Natural killer cell (primary cell): Measurements from ENCODE around the gene CD200. TPM values are rescaled to one million over a fixed set of nuclear protein-coding genes. Genes with fewer than 3 reads are reported as not detected.

Experiments used
- ATAC-seq, 3 donors: fragments of 150-1000 bp in 2 of 3; fragments of 200-7000 bp in 1 of 3; cut with Tn5 transposase; 1 replicate in 1 of 3; 2 replicates in 2 of 3; pipeline ENCODE4 v1.10.0; 2021; ENCODE audit warnings: mild to moderate bottlenecking in 2 of 3, moderate library complexity in 2 of 3
- DNase-seq, 2 donors: peaks; one replicate each; pipeline versions ENCODE4 v3.0.0 to v3.0.0-alpha.2; 2013 to 2021; ENCODE audit warnings: mixed read lengths in 1 of 2
- H3K27ac ChIP-seq: one replicate; pipeline ENCODE4 v1.5.1; 2013; ENCODE audit warnings: mild to moderate bottlenecking, low read length
- H3K27me3 ChIP-seq: one replicate; pipeline ENCODE4 v1.6.1; 2013; ENCODE audit warnings: low read length; ENCODE audit not compliant: control insufficient read depth, insufficient read depth
- H3K36me3 ChIP-seq: one replicate; pipeline ENCODE4 v1.6.1; 2013; ENCODE audit warnings: low read length; ENCODE audit not compliant: control insufficient read depth, insufficient read depth
- H3K4me1 ChIP-seq: one replicate; pipeline ENCODE4 v1.6.1; 2013; ENCODE audit warnings: low read length; ENCODE audit not compliant: control insufficient read depth, insufficient read depth
- H3K4me3 ChIP-seq: one replicate; pipeline ENCODE4 v1.5.1; 2013; ENCODE audit warnings: low read length
- H3K9me3 ChIP-seq: one replicate; pipeline ENCODE4 v1.6.1; 2013; ENCODE audit warnings: low read length; ENCODE audit not compliant: control insufficient read depth, insufficient read depth
- H3K27ac Mint-ChIP-seq, 2 donors: one replicate each; pipeline ENCODE4 v1.8.0; 2022; ENCODE audit warnings: mild to moderate bottlenecking in 2 of 2, mixed read lengths in 2 of 2, moderate library complexity in 1 of 2
- H3K27me3 Mint-ChIP-seq, 2 donors: one replicate each; pipeline ENCODE4 v1.8.0; 2022; ENCODE audit warnings: low read depth in 2 of 2, mixed read lengths in 2 of 2
- H3K36me3 Mint-ChIP-seq: one replicate; pipeline ENCODE4 v1.8.0; 2022; ENCODE audit warnings: mixed read lengths
- H3K4me1 Mint-ChIP-seq, 2 donors: one replicate each; pipeline ENCODE4 v1.8.0; 2022; ENCODE audit warnings: mixed read lengths in 2 of 2
- H3K4me3 Mint-ChIP-seq: one replicate; pipeline ENCODE4 v1.8.0; 2022; ENCODE audit warnings: mild to moderate bottlenecking, moderate library complexity, mixed read lengths
- H3K9me3 Mint-ChIP-seq, 2 donors: one replicate each; pipeline ENCODE4 v1.8.0; 2022; ENCODE audit warnings: mixed read lengths in 2 of 2
- CTCF ChIP-seq: fragments of 200-600 bp; IDR thresholded peaks from one replicate; pipeline ENCODE4 v1.8.0; 2022; ENCODE audit warnings: antibody characterized with exemption
- WGBS: methylation state at CpG from one replicate; pipeline ENCODE4 v1.1.7; 2013; ENCODE audit warnings: missing lambda C conversion rate; ENCODE audit not compliant: insufficient coverage; 5-methylcytosine and 5-hydroxymethylcytosine counted together
- intact Hi-C: fragments of 100-400 bp; cut with micrococcal nuclease; formaldehyde crosslinking; loops from one replicate; pipeline ENCODE4 v1.14.2; 2022
- total RNA-seq, 4 donors: library from RNA; stranded (reverse); fragments of 120-200 nt in 1 of 4; gene quantifications; one replicate each; pipeline versions ENCODE4 v1.2.3 to v1.2.4, GENCODE V29; 2013 to 2022

The CD200 gene
- total RNA-seq, 3 donors from 2014 or later (not counting 1 experiment from before 2014, with no cell fraction given) = 0.35 TPM; not detected in 2

- no peaks in the 10 kb centered on the region for H3K9me3 ChIP-seq
- no peaks in the 10 kb centered on the region for H3K4me1 Mint-ChIP-seq
- WGBS = no CpG with 5 or more reads among the region's 2 CpGs
- TF ChIP-seq CTCF = no peak
- no peaks in the 10 kb centered on the region for H3K9me3 Mint-ChIP-seq
- H3K4me3 ChIP-seq = no peak overlapping the region
- H3K36me3 Mint-ChIP-seq = no peaks in the 10 kb centered on the region
- no peak for DNase-seq
- no peak overlapping the region for H3K4me3 Mint-ChIP-seq
- peaks cover 0 to 4% of the 10 kb centered on the region in 2 donors for H3K27me3 Mint-ChIP-seq
- no peaks in the 10 kb centered on the region for H3K36me3 ChIP-seq
- no peak overlapping the region for H3K27ac Mint-ChIP-seq
- no peaks in the 10 kb centered on the region for H3K4me1 ChIP-seq
- ATAC-seq = no peak
- H3K27me3 ChIP-seq = no peaks in the 10 kb centered on the region
- no peak overlapping the region for H3K27ac ChIP-seq
- intact Hi-C loops = no loop called here
These were observed 8.4 kb downstream of the CD200 start for GRCh38 chr3:112341386-112341785.

GRCh38 chr3:112345681-112346080, 12.7 kb downstream of the CD200 start:
- H3K4me3 Mint-ChIP-seq = no peak overlapping the region
- no peaks in the 10 kb centered on the region for H3K27me3 Mint-ChIP-seq
- no peaks in the 10 kb centered on the region for H3K9me3 Mint-ChIP-seq
- H3K9me3 ChIP-seq = no peaks in the 10 kb centered on the region
- H3K27ac ChIP-seq = no peak overlapping the region
- H3K27ac Mint-ChIP-seq = no peak overlapping the region
- no peak for TF ChIP-seq CTCF
- H3K36me3 Mint-ChIP-seq = no peaks in the 10 kb centered on the region
- H3K36me3 ChIP-seq = no peaks in the 10 kb centered on the region
- intact Hi-C loops = no loop called here
- DNase-seq = no peak
- H3K4me1 Mint-ChIP-seq = no peaks in the 10 kb centered on the region
- no peaks in the 10 kb centered on the region for H3K27me3 ChIP-seq
- no peak overlapping the region for H3K4me3 ChIP-seq
- no peak for ATAC-seq
- WGBS = 91% methylated on average over 2 of the region's 2 CpGs
- H3K4me1 ChIP-seq = no peaks in the 10 kb centered on the region

GRCh38 chr3:112346491-112347122, 13.7 kb downstream of the CD200 start:
- no peaks in the 10 kb centered on the region for H3K36me3 ChIP-seq
- no peaks in the 10 kb centered on the region for H3K36me3 Mint-ChIP-seq
- H3K9me3 Mint-ChIP-seq = no peaks in the 10 kb centered on the region

More at GRCh38 chr3:112346491-112347122, 13.7 kb downstream of the CD200 start:
- H3K4me1 ChIP-seq = no peaks in the 10 kb centered on the region
- no peak for ATAC-seq
- Mint-ChIP-seq H3K27me3 (no peaks in the 10 kb centered on the region), H3K4me1 (no peaks in the 10 kb centered on the region), H3K27ac (no peak overlapping the region), H3K4me3 (no peak overlapping the region)
- H3K9me3 ChIP-seq = no peaks in the 10 kb centered on the region
- WGBS = 83% methylated on average over 3 of the region's 3 CpGs
- no peak for DNase-seq
- H3K4me3 ChIP-seq = no peak overlapping the region
- intact Hi-C loops = no loop called here
- no peaks in the 10 kb centered on the region for H3K27me3 ChIP-seq
- TF ChIP-seq CTCF = no peak
- H3K27ac ChIP-seq = no peak overlapping the region
